Mesenchymal stem cell (in vitro differentiated cells and primary cell): ENCODE results near the gene PAQR9.

Source experiments
- DNase-seq: peaks from one replicate; pipeline ENCODE4 v3.0.0-alpha.2; 2013
- H2AFZ ChIP-seq: one replicate; pipeline ENCODE4 v1.6.1; 2013; ENCODE audit warnings: low read depth, mild to moderate bottlenecking, control low read depth, inconsistent platforms, low read length, moderate library complexity
- H2AK5ac ChIP-seq: 2 replicates; pipeline ENCODE4 v1.6.1; 2013; ENCODE audit warnings: low read length, moderate library complexity, mild to moderate bottlenecking, inconsistent platforms; ENCODE audit not compliant: severe bottlenecking
- H2BK120ac ChIP-seq: one replicate; pipeline ENCODE4 v1.6.1; 2013; ENCODE audit warnings: low read depth, mild to moderate bottlenecking, inconsistent platforms, low read length, moderate library complexity
- H2BK12ac ChIP-seq, 2 experiments: one replicate each; pipeline ENCODE4 v1.6.1; 2013; ENCODE audit warnings: inconsistent platforms in 2 of 2, low read length in 2 of 2, mild to moderate bottlenecking in 2 of 2, moderate library complexity in 2 of 2, control low read depth in 1 of 2
- H2BK15ac ChIP-seq: one replicate; pipeline ENCODE4 v1.6.1; 2013; ENCODE audit warnings: mild to moderate bottlenecking, low read depth, inconsistent platforms; ENCODE audit not compliant: poor library complexity, severe bottlenecking
- H2BK5ac ChIP-seq: 2 replicates; pipeline ENCODE4 v1.6.1; 2013; ENCODE audit warnings: low read depth, mild to moderate bottlenecking, low read length, control low read depth, inconsistent platforms; ENCODE audit not compliant: poor library complexity, severe bottlenecking
- H3K14ac ChIP-seq, 2 experiments: one replicate each; pipeline ENCODE4 v1.6.1; 2013; ENCODE audit warnings: inconsistent platforms in 2 of 2, low read length in 2 of 2, control low read depth in 1 of 2, mild to moderate bottlenecking in 1 of 2, moderate library complexity in 1 of 2
- H3K18ac ChIP-seq, 2 experiments: one replicate each; pipeline ENCODE4 v1.6.1; 2013; ENCODE audit warnings: inconsistent platforms in 2 of 2, low read length in 2 of 2, control low read depth in 1 of 2, low read depth in 1 of 2, mild to moderate bottlenecking in 1 of 2
- H3K23ac ChIP-seq, 2 experiments: one replicate each; pipeline ENCODE4 v1.6.1; 2013; ENCODE audit warnings: inconsistent platforms in 2 of 2, low read length in 2 of 2, mild to moderate bottlenecking in 2 of 2, moderate library complexity in 2 of 2, control low read depth in 1 of 2
- H3K27ac ChIP-seq: 2 replicates; pipeline ENCODE4 v1.5.1; 2013; ENCODE audit warnings: mild to moderate bottlenecking, moderate library complexity, low read length, control low read depth, inconsistent platforms; ENCODE audit not compliant: poor library complexity, severe bottlenecking
- H3K27me3 ChIP-seq, 2 experiments: 2 replicates each; pipeline versions ENCODE4 v1.6.1 to v1.7.0; 2013; ENCODE audit warnings: low read length in 2 of 2, mild to moderate bottlenecking in 2 of 2, moderate library complexity in 2 of 2, control low read depth in 1 of 2, inconsistent platforms in 1 of 2; ENCODE audit not compliant: control insufficient read depth in 1 of 2, insufficient read depth in 1 of 2
- H3K36me3 ChIP-seq, 2 experiments: 2 replicates each; pipeline versions ENCODE4 v1.6.1 to v1.7.0; 2013; ENCODE audit warnings: low read length in 2 of 2, control low read depth in 1 of 2, inconsistent platforms in 1 of 2, low read depth in 1 of 2, mild to moderate bottlenecking in 1 of 2; ENCODE audit not compliant: insufficient read depth in 2 of 2, control insufficient read depth in 1 of 2
- H3K4ac ChIP-seq, 2 experiments: one replicate each; pipeline ENCODE4 v1.6.1; 2013; ENCODE audit warnings: inconsistent platforms in 2 of 2, low read length in 2 of 2, mild to moderate bottlenecking in 2 of 2, moderate library complexity in 2 of 2, control low read depth in 1 of 2, low read depth in 1 of 2
- H3K4me1 ChIP-seq: 2 replicates; pipeline ENCODE4 v1.6.1; 2013; ENCODE audit warnings: low read depth, low read length, control low read depth; ENCODE audit not compliant: control insufficient read depth, insufficient read depth
- H3K4me2 ChIP-seq: 2 replicates; pipeline ENCODE4 v1.6.1; 2013; ENCODE audit warnings: low read length, mild to moderate bottlenecking, inconsistent platforms; ENCODE audit not compliant: poor library complexity, severe bottlenecking
- H3K4me3 ChIP-seq, 2 experiments: 2 replicates each; pipeline versions ENCODE4 v1.5.1 to v1.7.0; 2013; ENCODE audit warnings: low read length in 2 of 2, mild to moderate bottlenecking in 2 of 2, control low read depth in 1 of 2, low read depth in 1 of 2; ENCODE audit not compliant: insufficient read depth in 1 of 2
- H3K79me1 ChIP-seq: replicated peaks from 2 replicates; pipeline ENCODE4 v1.6.1; 2013; ENCODE audit warnings: mild to moderate bottlenecking, control low read depth, low read length, inconsistent platforms; ENCODE audit not compliant: poor library complexity, severe bottlenecking
- H3K9ac ChIP-seq: 2 replicates; pipeline ENCODE4 v1.7.0; 2013; ENCODE audit warnings: mild to moderate bottlenecking, low read length, moderate library complexity
- H3K9me3 ChIP-seq: 2 replicates; pipeline ENCODE4 v1.7.0; 2013; ENCODE audit warnings: mild to moderate bottlenecking, low read length; ENCODE audit not compliant: control insufficient read depth
- H4K8ac ChIP-seq: one replicate; pipeline ENCODE4 v1.6.1; 2013; ENCODE audit warnings: inconsistent platforms, mild to moderate bottlenecking, low read length, moderate library complexity
- H4K91ac ChIP-seq: one replicate; pipeline ENCODE4 v1.6.1; 2013; ENCODE audit warnings: mild to moderate bottlenecking, low read length, inconsistent platforms
- whole genome bisulfite sequencing: methylation state at CpG from one replicate; pipeline ENCODE4 v1.1.7; 2013; ENCODE audit warnings: mixed read lengths; 5-methylcytosine and 5-hydroxymethylcytosine counted together

Gene PAQR9

GRCh38 chr3:142947352-142947751 lies 16.1 kb downstream of the PAQR9 start:
- no peak overlapping the region for H3K14ac ChIP-seq

GRCh38 chr3:142946861-142947260 lies 16.6 kb downstream of the PAQR9 start:
- Histone ChIP-seq H3K23ac (no peak overlapping the region), H3K18ac (no peak overlapping the region), H3K4me3 (peak overlapping the region in 1 of 2 experiments; percentile 48), H4K91ac (no peak overlapping the region), H2BK5ac (no peak overlapping the region), H3K4me2 (no peak overlapping the region), H3K27ac (no peak overlapping the region), H3K9me3 (no peaks in the 10 kb centered on the region), H3K4me1 (peaks cover 4% of the 10 kb centered on the region), H2AK5ac (no peak overlapping the region), H3K14ac (no peak overlapping the region), H3K9ac (no peak overlapping the region), H2BK15ac (no peak overlapping the region), H2BK12ac (no peak overlapping the region), H3K36me3 (no peaks in the 10 kb centered on the region), H2BK120ac (no peak overlapping the region), H2AFZ (no peak overlapping the region), H4K8ac (no peak overlapping the region), H3K79me1 (no peaks in the 10 kb centered on the region), H3K4ac (no peak overlapping the region), H3K27me3 (peaks cover 0 to 18% of the 10 kb centered on the region in 2 experiments)
- DNase-seq: no peak
- 78% methylated on average over 7 of the region's 8 CpGs for WGBS

More at GRCh38 chr3:142947352-142947751, 16.1 kb downstream of the PAQR9 start:
- Histone ChIP-seq H3K27ac (no peak overlapping the region), H3K4me3 (peak overlapping the region in 1 of 2 experiments; percentile 48), H3K4ac (peak overlapping the region in 1 of 2 experiments; percentile 27), H3K36me3 (no peaks in the 10 kb centered on the region), H3K79me1 (no peaks in the 10 kb centered on the region), H4K8ac (no peak overlapping the region), H3K23ac (no peak overlapping the region), H2BK5ac (no peak overlapping the region), H2AK5ac (no peak overlapping the region), H4K91ac (no peak overlapping the region), H3K9me3 (no peaks in the 10 kb centered on the region), H2BK12ac (no peak overlapping the region), H3K18ac (no peak overlapping the region), H2BK120ac (no peak overlapping the region), H2BK15ac (no peak overlapping the region), H2AFZ (no peak overlapping the region), H3K4me1 (peaks cover 4% of the 10 kb centered on the region), H3K4me2 (no peak overlapping the region), H3K9ac (no peak overlapping the region), H3K27me3 (peaks cover 0 to 18% of the 10 kb centered on the region in 2 experiments)
- DNase-seq: no peak
- 67% methylated on average over 35 of the region's 35 CpGs for WGBS

GRCh38 chr3:142945023-142945422 lies 18.5 kb downstream of the PAQR9 start:
- Histone ChIP-seq H3K27ac (no peak overlapping the region), H3K36me3 (no peaks in the 10 kb centered on the region), H3K27me3 (peaks cover 0 to 18% of the 10 kb centered on the region in 2 experiments), H2BK120ac (no peak overlapping the region), H3K79me1 (no peaks in the 10 kb centered on the region), H3K4me3 (no peak overlapping the region), H2AK5ac (no peak overlapping the region), H4K8ac (no peak overlapping the region), H3K4me2 (no peak overlapping the region), H3K23ac (no peak overlapping the region), H2AFZ (no peak overlapping the region), H3K14ac (peak overlapping the region in 1 of 2 experiments; percentile 48), H3K9me3 (no peaks in the 10 kb centered on the region), H2BK12ac (no peak overlapping the region), H2BK15ac (no peak overlapping the region), H2BK5ac (no peak overlapping the region), H3K18ac (no peak overlapping the region), H4K91ac (no peak overlapping the region), H3K9ac (no peak overlapping the region), H3K4ac (no peak overlapping the region), H3K4me1 (peaks cover 4% of the 10 kb centered on the region)
- WGBS: 89% methylated on average over 4 of the region's 4 CpGs
- no peak for DNase-seq

DNA sequence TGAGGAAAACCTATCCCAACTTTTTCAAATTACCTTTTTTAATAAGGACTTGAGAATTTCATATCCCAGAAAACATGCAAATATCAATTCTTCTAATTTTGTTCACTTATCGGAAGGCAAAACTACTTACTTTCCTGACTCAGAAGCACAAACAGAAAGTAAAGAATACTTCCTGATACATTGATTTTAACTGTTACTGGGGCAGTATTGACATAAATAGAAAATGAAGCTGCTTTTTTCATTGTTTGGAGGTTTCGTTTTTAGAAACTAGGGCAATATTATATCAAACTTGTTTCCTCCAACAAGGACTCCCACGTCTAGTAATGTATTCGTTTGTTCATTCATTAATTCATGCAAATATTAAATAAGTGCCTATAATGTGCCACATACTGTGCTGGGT lies 19.1 kb downstream of the PAQR9 start:
- Histone ChIP-seq H2BK15ac (no peak overlapping the region), H3K4me3 (no peak overlapping the region), H3K18ac (no peak overlapping the region), H2AFZ (no peak overlapping the region), H3K36me3 (no peaks in the 10 kb centered on the region), H3K23ac (no peak overlapping the region), H2AK5ac (no peak overlapping the region), H3K27me3 (peaks cover 0 to 18% of the 10 kb centered on the region in 2 experiments), H4K91ac (no peak overlapping the region), H2BK5ac (no peak overlapping the region), H3K4ac (no peak overlapping the region), H4K8ac (no peak overlapping the region), H2BK12ac (no peak overlapping the region), H3K9ac (no peak overlapping the region), H3K27ac (no peak overlapping the region), H3K14ac (no peak overlapping the region), H3K4me2 (no peak overlapping the region), H2BK120ac (no peak overlapping the region), H3K79me1 (no peaks in the 10 kb centered on the region), H3K9me3 (no peaks in the 10 kb centered on the region), H3K4me1 (peaks cover 4% of the 10 kb centered on the region)
- 100% methylated on average over 1 of the region's 4 CpGs for WGBS
- DNase-seq: no peak
